ENCODE data around the gene KLK7.

Gene KLK7

GRCh38 chr19:51019544-51019925, 35.8 kb upstream of the KLK7 start, which contains the start of gene KLK10:
Gene KLK10 (minus strand): TSS chr19:51019709. CDS start chr19:51019130, 579 bp downstream.
- no peak for DNase-seq (ENCODE audit: low read depth)
- H3K4me3 ChIP-seq (ENCODE audit: low read length) = no peak within 1 kb of the TSS; the same call in 1 of the 2 replicates
- TF ChIP-seq, protein P1, sequence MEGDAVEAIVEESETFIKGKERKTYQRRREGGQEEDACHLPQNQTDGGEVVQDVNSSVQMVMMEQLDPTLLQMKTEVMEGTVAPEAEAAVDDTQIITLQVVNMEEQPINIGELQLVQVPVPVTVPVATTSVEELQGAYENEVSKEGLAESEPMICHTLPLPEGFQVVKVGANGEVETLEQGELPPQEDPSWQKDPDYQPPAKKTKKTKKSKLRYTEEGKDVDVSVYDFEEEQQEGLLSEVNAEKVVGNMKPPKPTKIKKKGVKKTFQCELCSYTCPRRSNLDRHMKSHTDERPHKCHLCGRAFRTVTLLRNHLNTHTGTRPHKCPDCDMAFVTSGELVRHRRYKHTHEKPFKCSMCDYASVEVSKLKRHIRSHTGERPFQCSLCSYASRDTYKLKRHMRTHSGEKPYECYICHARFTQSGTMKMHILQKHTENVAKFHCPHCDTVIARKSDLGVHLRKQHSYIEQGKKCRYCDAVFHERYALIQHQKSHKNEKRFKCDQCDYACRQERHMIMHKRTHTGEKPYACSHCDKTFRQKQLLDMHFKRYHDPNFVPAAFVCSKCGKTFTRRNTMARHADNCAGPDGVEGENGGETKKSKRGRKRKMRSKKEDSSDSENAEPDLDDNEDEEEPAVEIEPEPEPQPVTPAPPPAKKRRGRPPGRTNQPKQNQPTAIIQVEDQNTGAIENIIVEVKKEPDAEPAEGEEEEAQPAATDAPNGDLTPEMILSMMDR (conservative IDR thresholded peaks at IDR 0.05; ENCODE audit: low read length) = no peak

DNA sequence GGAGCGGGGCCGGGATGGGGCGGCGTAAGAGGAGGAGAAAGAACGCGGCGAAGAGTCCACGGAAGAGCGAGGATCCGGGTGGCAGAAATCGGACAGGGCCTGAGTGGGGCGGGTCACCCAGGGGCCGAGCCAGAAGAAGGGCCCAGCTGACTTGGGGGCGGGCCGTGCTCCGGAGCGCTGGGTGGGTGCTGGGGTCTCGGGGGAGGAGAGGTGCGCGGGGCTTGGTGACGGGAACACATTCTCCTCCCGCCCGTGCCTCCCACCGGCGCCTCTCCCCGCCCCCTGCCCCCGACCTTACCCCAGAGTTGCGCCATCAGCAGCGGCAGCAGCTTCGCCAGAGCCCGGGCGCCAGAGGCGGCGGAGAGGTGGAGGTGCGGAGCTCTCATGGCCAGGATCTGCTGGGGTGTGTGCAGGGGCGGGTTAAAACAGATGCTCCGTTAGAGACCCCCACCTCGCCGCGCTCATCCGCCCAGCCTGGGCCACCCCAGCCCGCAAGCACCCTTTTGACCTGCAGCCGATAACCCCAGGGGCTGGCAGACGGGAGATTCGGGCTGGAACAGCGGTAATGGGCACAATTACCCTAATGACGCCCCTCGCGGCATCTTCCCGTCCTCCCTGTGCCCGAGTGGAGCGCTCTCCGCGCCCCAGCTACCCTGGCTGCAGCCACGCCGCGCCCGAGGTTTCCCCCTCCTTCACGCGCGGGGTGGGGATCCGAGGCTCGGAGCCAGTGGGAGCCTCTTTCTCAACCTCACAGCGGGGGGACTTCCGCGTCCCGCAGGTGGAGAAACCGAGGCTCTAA, 35.2 kb upstream of the KLK7 start:
- no peak overlapping the region; the same call in 1 of the 2 replicates for H3K4me3 ChIP-seq (ENCODE audit: low read length)
- TF ChIP-seq, protein P1 (conservative IDR thresholded peaks at IDR 0.05; ENCODE audit: low read length) = no peak
- no peak for DNase-seq (ENCODE audit: low read depth)

DNA sequence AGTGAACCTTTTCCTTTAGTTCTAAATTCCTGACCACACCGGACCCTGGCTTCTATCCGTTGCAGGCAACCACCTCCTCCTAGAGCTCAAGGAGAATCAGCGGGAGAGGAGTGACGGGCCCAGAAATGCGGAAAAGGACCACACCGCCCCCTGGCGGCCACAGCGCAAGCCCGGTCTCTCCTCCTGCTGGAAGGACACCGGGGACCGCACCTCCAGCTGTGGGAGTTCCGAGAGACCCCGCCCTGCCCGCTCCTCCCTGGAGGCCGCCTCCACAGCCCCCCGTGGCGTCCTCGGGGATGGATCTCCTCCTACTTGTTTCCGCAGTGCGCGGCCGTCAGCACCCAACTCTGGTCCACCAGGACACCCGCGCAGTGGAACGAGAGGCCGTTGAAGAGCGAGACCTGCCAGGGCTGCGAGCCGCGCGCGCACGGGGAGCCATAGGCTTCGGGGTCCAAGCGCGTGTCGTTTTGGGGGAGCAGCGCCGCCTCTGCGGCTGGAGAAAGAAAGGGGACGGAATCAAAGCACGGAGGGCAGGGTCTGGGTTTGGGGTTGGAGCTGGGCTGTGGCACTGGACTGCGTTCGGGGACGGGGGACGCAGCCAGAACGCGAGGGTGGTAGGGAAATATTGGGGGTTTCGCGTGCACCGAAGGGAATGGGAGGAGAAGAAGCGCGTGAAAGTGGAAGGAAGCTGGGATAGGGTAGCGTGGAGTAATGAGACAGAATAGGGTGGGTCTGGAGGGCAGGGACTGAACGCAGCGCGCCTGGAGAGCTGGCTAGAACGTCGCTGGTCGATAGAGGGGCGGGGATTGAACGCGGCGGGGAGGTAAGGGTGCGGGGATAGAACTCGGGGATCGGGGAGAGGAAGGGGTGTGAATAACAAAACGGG, 33.3 kb upstream of the KLK7 start:
- TF ChIP-seq, protein P1 (conservative IDR thresholded peaks at IDR 0.05; ENCODE audit: low read length) = peak; percentile 61
- DNase-seq (ENCODE audit: low read depth) = peak; percentile 31
- no peak overlapping the region; the same call in 1 of the 2 replicates for H3K4me3 ChIP-seq (ENCODE audit: low read length)

DNA sequence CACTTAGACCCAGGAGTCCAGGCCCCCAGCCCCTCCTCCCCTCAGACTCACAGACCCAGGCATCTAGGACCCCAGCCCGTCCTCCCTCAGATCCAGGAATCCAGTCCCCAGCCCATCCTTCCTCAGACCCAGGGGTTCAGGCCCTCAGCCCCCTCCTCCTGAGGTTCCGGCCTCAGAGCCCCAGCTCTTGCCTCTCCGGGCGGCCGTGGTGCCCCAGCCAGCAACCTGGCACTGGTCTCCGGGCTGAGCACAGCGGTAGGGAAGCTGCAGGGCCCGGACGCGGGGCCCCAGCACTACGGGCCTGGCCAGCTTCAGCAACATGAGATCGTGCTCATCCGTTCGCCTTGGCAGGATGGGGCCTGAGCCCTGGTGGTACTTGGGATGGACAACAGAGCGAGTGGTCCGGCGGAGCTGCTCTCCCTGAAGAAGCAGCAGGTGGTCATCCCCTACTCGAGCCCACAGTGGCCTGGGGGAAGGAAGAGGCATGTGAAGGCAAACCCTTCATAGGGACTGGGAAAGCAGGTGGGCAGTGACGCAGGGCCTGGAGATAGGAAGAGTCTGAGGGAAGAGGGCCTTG, 32.1 kb upstream of the KLK7 start:
- no peak for DNase-seq (ENCODE audit: low read depth)
- no peak overlapping the region for H3K4me3 ChIP-seq (ENCODE audit: low read length)
- TF ChIP-seq, protein P1 (conservative IDR thresholded peaks at IDR 0.05; ENCODE audit: low read length) = no peak

GRCh38 chr19:51014242-51014641, 30.5 kb upstream of the KLK7 start:
- TF ChIP-seq, protein P1 (conservative IDR thresholded peaks at IDR 0.05; ENCODE audit: low read length) = no peak
- H3K4me3 ChIP-seq (ENCODE audit: low read length) = no peak overlapping the region
- DNase-seq (ENCODE audit: low read depth) = no peak

- TF ChIP-seq, protein P1 (conservative IDR thresholded peaks at IDR 0.05; ENCODE audit: low read length) = no peak
- no peak for DNase-seq (ENCODE audit: low read depth)
- no peak overlapping the region for H3K4me3 ChIP-seq (ENCODE audit: low read length)
Observed at GRCh38 chr19:51012661-51013190, 29.0 kb upstream of the KLK7 start.

All from AG10803 (cell line).